GM13977 (cell line): ENCODE data around the gene KLF2.

Source experiments
- DNase-seq: peaks from one replicate; pipeline ENCODE4 v3.0.0; 2012; ENCODE audit warnings: low spot score
- in situ Hi-C: fragments of 300-500 bp; cut with MboI; formaldehyde crosslinking; loops from one replicate; pipeline ENCODE4 v1.12.0; 2022; ENCODE audit warnings: low sequenced_read_pairs, low pct_unique_long_range_greater_than_20kb, mixed read lengths, inconsistent platforms; ENCODE audit not compliant: unreplicated experiment
- TF ChIP-seq, protein P1 (sequence below): IDR thresholded peaks from 2 replicates; pipeline ENCODE4 v1.5.1; 2012; ENCODE audit warnings: mild to moderate bottlenecking, control low read depth; ENCODE audit not compliant: insufficient read depth; ENCODE audit errors: extremely low read depth, missing control alignments

KLF2 gene

GRCh38 chr19:16285769-16286498 lies 38.7 kb upstream of the KLF2 start:
- in situ Hi-C loops, result no loop called here
- DNase-seq, result no peak
- TF ChIP-seq, protein P1, sequence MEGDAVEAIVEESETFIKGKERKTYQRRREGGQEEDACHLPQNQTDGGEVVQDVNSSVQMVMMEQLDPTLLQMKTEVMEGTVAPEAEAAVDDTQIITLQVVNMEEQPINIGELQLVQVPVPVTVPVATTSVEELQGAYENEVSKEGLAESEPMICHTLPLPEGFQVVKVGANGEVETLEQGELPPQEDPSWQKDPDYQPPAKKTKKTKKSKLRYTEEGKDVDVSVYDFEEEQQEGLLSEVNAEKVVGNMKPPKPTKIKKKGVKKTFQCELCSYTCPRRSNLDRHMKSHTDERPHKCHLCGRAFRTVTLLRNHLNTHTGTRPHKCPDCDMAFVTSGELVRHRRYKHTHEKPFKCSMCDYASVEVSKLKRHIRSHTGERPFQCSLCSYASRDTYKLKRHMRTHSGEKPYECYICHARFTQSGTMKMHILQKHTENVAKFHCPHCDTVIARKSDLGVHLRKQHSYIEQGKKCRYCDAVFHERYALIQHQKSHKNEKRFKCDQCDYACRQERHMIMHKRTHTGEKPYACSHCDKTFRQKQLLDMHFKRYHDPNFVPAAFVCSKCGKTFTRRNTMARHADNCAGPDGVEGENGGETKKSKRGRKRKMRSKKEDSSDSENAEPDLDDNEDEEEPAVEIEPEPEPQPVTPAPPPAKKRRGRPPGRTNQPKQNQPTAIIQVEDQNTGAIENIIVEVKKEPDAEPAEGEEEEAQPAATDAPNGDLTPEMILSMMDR, result no peak

DNA sequence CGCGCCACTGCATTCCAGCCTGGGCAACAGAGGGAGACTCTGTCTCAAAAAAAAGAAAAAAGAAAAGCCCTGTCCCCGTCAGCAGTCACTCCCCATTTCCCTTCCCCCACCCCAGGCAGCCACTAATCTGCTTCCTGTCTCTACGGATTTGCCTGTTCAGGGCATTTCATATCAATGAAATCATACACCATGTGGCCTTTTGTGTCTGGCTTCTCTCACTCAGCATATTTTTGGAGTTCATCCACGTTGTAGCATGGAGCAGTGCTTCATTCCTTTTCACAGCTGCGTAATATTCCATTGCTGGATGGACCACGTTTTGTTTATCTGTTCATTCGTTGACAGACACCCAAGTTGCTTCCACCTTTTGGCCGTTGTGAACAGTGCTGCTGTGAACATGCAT lies 36.1 kb upstream of the KLF2 start:
- TF ChIP-seq, protein P1, result no peak

GRCh38 chr19:16289594-16289993 lies 35.0 kb upstream of the KLF2 start:
- no peak for DNase-seq
- in situ Hi-C loops, result no loop called here
- TF ChIP-seq, protein P1, result no peak

More for the DNA sequence above, 36.1 kb upstream of the KLF2 start:
- DNase-seq, result no peak
- in situ Hi-C loops, result no loop called here

- in situ Hi-C loops, result no loop called here
- TF ChIP-seq, protein P1, result no peak
- DNase-seq, result no peak
Measured at GRCh38 chr19:16290692-16291091, 33.9 kb upstream of the KLF2 start.

- no peak for DNase-seq
- in situ Hi-C loops, result no loop called here
- TF ChIP-seq, protein P1, result no peak
Measured at GRCh38 chr19:16293118-16294091, 31.2 kb upstream of the KLF2 start.

DNA sequence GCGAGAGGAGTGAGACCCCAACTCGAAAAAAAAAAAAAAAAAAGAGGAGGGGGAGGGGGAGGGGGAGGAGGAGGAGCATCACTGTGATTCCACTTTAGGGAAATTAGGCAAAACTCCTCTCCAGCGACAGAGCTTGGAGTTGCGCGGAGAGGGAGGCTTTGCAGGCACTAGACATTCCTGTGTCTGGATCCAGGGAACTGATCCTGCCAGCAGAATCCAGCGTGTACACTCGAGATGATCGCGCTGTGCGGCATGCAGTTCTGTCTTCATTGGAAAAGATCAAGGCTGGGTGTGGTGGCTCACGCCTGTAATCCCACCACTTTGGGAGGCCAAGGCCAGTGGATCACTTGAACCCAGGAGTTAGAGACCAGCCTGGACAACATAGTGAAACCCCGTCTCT lies 29.6 kb upstream of the KLF2 start:
- in situ Hi-C loops, result no loop called here
- no peak for DNase-seq
- TF ChIP-seq, protein P1, result no peak
